DMS153 (cell line): ENCODE data around the gene C5orf63.
"Not testable (repeated sequence)": the region's sequence is repeated elsewhere in the genome, so short reads cannot be mapped to it uniquely, and the experiment has no call there.

Experiments
- DNase-seq: peaks from one replicate; lab custom pipeline; 2025; lab: John Stamatoyannopoulos, UW

C5orf63 gene

DNA sequence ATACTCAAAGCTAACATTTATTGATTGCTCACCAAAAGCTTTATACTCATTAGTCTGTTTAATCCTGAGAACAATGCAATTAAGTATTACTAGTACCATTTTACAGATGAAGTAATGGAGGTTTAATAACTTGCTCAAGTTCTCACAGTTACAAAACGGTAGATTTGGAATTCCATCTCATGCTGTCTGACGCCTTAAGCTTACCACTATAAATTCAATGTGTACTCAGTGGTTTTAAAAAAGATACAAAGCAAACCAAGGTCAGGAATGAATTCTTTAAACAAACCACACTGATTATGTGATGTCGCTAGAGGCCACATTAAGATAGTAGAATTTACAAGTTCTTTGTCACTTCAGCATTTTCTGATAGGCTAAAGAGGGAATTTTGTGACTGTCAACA, 1.2 kb upstream of the C5orf63 start:
- DNase-seq = no peak

DNA sequence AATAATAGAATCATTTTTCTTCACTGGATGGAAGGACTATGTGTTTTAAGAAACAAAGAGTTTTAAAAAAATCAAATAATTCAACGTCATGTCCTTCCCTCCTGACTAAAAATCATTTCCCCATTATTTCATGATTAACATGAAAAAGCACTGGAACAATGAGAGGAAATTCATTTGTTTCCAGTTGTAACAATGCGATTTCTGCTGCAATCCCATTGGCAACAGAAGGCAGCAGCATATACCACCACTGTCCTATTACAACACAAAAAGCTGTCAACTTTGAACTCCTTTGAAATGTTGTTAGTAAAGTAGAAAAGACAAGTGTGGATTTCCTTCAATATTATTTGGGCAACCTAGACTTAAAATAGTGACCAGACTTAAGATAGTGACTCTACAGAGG, 3.1 kb downstream of the C5orf63 start:
- no peak for DNase-seq

DNA sequence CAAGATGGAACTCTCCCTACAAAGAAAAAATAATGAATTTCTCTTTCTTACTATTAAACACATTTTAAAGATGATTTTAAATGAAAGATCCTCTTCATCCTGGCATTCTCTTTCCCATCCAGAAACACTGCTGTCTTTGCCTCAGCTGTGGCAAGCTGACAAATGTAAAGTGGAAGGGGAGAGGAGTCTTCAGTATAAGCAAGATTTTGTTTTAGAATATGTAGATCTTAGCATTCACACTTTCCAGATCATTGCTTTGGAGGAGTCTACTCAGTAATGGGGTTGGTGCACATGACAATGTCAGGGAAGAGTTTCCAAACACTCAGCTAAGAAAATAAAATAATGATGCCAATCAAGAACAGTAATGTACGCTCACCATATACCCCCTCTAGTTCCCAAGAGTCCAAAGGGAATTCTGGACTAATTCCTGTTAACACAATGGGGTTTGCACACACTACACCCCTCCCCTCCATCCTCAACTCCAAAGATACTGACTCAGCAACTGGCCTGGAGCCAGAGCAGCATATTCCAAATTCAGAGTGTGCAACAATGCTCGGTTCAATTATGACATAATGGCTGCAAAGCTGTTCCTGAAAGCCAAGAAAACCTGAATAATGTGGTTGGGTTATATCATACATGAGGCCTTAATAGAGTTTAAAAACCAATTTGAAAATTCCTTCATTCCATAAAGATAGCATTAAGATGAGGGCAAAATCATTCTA, 4.6 kb downstream of the C5orf63 start:
- DNase-seq = no peak

DNA sequence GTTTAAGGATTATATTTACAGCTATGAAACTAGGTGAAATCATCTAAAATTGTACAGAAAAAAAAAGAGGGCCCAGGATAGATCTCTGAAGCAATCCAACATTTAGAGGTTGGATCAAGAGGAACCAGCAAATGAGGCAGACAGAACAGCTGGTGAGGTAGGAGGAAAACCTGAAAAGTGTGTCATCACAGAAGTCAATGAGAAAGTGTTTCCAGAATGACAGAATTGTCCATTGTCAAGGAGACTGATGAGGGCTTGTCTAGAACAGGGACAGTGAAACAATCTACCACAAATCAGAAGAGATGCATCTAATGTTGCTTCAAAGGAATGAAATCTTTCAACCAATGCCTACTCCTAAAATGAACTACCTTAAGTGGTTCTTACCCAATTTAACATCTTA, 6.6 kb downstream of the C5orf63 start:
- no peak for DNase-seq

DNA sequence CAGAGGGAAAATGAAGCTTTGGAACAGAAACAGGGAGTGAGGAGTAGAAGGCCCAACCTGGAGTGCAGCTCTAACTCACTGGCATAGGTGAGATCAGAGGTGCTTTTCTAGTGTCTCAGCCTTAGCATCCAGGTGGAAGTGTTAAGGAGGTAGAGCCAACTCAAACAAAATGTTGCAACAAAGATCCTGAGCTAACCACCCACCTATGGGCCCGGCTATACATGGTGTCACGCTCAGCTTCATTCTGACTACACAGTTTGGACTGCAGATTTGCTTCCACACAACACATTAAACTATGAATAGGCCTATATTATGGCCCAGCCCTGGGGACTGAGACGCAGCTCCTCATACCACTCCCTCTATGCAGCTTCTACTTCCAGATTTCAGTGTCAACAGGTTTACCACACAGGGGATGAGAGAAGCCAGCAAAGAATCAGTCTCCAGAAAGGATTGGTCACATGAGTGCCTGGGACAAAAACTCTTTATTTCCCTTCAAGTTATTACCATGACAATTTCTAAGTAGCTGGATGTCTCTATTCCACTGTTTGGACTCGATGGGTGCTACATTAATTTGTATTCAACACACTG, 9.0 kb downstream of the C5orf63 start:
- DNase-seq = no peak

DNA sequence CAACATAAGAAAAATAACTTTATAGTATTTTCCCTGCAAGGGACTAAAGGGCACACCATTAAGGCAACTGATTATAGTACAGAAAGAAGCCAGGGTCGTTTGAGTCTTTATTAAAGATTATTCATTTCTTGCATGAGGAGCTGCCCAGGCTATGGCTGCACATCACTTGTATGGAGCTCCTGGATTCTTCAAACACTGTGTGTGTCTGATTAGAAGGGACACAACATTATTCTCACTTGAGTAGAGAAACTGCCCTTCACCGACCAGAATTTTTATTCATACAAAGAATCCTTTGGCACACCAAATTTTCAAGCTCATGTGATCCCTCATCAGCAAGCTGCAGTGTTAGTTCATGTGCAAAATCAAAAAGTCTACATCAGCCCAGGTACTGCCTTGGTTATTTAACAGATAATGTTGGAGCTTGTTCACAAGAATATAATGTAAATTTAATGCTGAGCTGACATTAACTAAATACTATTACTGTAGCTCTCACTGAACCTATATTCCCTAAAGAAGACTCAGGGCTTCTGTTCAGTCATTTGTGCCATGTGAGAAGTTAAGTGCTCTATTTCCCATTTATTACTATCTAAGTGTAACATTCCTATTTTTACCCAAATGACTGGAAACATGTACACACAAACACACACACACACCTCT, 9.9 kb downstream of the C5orf63 start:
- no peak for DNase-seq

DNA sequence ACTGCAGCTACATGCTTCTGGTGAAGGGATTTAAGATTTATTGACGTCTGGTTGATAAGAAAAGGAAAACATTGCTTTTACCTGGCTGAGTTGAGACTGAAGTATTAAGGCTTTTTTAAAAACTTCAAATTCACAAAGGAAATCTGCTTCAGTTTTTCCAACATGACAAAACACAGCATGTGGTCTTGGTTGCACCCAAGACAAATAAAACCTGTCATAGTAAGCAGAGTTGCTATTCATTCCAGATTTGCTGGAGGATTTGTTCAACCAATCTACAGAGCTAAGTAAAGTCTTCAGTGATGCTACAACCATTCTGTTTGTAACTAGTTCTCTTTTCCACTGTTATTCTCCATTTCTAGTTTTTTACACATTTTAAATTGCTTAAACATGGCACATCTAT, 11.3 kb downstream of the C5orf63 start:
- DNase-seq = no peak

DNA sequence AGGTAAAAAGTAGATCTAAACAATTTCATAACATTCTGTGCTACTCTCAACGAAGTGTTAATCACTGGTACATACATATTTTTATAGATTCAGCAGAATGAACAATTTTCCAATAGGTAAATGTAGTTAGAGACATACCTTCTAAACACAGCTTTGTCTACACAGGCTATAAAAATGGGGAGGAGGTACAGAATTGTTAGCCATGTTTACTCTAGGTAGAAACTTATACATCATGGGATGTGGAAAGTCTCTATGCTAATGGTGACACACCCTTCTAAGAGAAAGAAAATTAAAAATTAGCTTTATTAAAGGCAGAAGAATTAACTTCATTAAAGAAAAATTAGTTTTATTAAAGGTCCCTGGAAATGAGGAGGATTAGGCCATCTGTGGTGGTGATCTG, 11.8 kb downstream of the C5orf63 start:
- no peak for DNase-seq

DNA sequence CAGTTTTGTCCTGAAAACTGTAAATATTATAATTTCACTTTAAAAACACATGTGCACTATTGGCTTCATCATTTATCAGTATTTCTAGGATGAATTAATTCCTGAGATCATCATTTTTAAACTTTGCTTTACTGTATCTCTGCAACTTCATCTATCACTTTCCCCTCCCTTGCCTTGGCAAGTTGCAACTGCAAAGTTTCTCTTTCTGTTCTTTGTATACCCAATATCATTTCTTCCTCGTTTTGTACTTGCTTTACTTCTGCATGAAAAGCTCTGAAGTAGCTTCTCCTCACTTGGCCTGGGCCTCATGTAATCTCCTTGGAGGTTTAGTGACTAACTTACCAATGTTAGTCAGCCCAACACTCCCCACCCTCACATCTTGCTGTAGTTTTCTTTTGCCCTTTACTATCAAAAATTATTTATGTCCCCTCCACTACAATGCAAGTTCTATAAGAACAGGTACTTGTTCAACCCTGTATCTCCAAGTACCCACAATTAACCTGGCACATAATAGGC, 12.8 kb downstream of the C5orf63 start:
- no peak for DNase-seq

DNA sequence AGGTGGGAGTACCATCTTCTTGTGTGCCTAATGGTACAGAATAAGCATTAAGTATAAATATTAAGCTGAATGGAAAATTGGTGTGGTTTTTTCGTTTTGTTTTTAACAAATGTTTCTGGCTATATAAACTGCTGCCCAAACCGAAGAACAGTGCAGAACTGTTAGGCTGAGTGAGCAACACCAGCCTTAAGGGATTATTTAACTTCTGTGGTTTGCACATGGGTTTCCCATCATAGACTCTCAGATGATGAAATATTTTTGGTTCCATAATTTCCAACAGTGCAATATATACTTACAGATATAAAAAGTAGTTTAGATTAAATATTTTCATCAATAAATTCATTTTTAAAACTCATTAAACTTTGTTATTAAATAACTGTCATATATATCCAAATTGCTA, 16.4 kb downstream of the C5orf63 start:
- DNase-seq = no peak

DNA sequence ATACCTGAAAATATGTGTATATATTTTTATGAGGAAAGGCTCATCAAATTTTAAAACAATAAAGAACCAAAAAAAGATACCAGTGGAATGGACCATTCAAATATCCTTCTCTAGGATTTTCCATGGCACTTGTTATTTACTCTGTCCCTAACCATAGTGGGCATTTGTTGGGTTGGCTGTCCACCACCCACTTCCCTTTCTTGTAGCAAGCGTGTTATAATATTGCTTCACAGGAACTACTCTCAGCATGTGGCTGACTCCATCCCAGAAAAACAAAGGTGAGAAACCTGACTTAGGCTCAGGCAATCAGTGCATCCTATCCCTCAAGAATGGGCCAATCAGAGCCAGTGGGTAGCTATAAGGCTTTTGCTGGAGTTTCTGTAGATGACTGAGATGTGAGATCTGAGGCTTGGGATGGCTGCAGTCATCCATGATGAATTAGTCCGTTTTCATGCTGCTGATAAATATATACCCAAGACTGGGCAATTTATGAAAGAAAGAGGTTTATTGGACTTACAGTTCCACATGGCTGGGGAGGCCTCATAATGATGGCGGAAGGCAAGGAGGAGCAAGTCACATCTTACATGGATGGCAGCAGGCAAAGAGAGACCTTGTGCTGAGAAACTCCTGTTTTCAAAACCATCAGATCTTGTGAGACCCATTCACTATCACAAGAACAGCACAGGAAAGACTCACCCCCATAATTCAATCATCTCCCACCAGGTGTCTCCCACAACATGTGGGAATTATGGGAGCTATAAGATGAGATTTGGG, 17.2 kb downstream of the C5orf63 start:
- DNase-seq = no peak

DNA sequence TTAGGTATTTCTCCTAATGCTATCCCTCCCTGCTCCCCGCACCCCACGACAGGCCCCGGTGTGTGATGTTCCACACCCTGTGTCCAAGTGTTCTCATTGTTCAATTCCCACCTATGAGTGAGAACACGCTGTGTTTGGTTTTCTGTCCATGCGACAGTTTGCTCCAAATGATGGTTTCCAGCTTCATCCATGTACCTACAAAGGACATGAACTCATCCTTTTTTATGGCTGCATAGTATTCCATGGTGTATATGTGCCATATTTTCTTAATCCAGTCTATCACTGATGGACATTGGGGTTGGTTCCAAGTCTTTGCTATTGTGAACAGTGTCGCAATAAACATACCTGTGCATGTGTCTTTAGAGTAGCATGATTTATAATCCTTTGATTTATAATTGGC, 19.8 kb downstream of the C5orf63 start:
- not testable (repeated sequence) for DNase-seq

DNA sequence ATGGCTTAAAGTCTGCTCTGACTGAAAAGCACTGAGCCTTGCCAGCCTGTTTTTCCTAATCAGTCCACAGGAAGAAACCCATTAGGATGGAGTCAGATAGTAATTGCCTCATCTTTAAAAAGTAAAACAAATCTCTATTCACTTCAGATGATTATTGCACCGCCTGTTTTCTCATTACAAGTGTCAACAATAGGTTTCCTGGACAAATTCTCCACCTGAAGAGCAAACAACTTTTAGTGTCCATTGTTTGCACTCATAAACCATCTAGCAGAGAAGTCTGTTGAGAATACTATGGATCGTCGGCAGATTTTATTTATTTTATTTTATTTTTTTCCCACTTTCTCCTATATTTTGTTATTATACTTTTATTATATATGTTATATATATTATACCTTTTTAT, 20.3 kb downstream of the C5orf63 start:
- DNase-seq = no peak

DNA sequence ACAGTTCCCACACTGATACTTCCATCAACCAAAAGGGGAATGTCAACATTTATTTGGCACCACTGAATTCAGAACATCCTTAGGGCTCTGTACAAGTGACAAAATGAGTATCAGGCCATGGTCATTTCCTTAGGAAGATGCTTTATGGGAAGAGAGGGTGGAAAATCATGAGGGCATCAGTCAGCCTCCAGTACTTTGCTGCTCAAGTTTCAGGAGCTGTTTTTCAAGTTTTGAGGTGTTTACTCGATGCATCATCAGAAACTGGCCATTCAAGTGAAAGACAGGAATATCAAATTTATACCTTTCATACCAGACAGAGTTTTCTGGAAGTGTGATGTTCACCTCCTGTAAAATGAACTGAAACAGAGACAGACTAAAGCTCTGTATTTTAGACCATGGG, 21.7 kb downstream of the C5orf63 start:
- DNase-seq = no peak

DNA sequence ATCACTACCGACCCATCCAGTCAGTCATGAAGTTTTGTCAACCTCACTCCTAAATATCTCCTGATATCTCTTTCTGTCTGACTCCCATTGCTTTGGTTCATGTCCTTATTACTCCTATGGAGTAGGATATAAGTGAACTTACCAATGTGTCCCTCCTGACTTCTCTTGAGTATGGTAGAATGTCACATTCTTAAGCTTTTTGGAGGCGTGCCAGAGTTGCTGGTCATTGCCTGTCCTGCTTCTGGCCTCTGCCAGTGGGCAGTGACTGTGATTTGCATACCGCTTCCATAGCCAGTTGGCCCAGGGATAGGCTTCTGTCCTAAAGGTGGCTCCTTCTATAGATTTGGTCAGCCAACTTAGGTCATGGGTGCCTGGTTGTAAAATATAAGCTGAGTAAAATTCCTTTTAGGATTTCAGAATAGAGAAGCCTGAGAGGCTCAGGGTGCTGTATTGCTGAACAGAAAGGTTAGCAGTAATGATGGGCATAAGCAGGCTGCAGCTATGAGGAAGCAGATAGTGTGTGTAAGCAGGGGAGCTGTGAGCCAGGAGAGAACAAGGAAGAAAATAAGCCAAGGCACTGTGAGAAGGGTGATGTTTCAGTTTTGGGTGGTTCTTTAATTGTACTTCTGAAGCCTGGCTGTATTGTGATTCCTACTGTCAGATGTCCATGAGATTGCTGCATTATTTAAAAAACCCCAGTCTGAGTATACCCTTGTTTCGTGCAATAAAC, 26.8 kb downstream of the C5orf63 start:
- DNase-seq = no peak

DNA sequence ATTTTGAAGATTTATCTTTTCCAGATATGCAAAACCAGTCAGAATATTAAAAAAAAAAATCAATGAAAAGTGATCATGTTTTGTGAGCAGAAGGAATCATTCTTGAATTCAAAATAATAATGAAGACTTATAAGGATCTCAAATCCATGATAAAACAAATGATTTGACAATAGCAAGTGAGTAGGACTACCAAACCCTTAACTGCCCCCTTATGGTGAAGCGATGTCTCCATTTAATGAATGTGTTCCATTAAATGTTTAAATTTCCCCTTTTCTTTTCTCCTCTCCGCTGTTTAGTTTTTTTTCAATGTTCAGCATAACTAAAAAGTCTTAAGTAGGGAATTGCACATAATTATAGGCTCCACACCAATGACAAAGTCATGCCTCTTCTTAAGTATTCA, 30.7 kb downstream of the C5orf63 start:
- no peak for DNase-seq

DNA sequence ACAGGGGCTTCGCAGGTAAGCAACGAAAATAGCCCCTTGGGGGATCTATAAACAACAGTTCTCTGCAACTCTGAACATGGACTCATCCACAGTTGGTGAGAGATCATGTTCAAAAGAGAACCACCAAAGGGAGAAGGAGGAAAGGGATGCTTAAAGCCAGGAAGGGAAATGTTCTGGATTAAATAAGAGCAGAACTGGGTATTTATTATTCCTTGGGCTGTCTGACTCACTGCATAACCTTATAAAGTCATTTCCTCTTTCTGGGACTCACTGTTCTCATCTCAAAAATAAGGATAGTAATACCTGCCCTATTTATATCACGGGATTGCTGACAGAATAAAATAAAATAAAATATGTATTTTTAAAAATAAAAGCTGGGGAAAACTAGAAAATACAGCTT, 31.7 kb downstream of the C5orf63 start:
- no peak for DNase-seq

DNA sequence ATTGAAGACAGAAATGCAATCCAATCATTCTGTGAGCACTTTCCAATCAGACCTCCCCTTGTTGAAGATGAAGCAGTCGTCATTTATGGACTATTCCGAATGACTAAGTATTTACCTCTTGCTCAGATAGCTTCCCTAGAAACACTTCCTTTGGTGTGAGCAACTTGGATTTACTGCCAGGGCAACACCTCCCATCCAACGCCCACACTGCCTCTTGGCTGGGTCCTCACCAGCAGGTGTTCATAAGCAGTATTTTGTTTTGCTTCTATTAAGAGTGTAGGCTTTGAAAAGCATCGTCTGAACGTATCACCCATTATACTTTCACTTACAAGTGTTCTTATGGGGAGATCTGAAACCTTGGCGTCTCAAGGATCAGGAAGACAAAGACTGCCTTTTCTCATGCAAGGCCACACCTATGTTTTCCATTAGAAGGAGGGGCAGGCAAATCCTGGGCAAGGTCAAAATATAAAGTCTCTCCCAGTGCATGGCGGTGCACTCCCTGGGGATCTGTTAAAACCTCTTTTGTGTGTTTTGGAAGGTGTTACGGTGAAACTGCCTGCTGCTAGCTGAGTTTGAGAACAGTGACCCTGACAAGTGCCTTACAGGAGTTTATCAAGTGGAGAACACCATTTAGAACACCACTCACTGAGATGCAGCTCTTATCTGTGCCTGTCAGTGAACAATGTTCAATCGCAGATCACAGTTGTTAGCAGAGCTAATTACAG, 32.3 kb downstream of the C5orf63 start:
- peak; percentile 74 for DNase-seq

DNA sequence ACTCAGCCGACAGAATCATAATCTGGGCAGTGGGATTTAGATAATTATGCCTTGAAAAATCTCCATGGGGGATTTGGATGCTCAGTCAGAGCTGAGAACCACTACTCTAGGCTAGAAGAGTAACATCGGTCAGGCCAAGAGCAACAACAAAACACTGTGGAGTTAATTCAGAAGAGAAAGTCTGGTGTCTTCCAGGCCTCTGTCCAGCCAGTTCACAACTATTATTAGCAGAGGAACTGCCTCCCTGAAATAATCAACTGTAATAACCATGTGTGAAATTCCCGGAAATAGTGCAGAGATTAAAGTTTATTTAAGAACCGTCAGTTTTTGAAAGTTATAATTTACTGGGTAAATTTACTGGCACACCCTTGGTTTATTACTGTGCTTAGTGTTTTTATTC, 34.8 kb downstream of the C5orf63 start:
- DNase-seq = no peak

DNA sequence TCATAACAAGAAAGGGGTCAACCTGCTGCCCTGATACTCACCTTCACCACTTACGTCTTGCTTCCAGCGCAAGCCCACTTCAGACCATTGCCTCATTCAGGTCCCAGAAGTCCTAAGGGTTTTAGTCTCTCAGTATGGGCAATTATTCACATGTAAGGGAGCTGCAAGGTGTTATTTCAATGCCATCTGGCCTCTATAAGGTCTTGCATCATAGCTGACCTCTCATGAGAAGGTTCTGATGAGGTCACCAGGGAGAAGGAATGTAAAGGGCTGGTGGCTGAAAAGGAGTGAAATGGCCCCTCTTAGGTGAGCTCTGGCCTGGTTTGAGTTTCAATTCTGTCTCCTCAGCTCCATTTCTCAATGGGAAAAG, 41.5 kb downstream of the C5orf63 start:
- no peak for DNase-seq

DNA sequence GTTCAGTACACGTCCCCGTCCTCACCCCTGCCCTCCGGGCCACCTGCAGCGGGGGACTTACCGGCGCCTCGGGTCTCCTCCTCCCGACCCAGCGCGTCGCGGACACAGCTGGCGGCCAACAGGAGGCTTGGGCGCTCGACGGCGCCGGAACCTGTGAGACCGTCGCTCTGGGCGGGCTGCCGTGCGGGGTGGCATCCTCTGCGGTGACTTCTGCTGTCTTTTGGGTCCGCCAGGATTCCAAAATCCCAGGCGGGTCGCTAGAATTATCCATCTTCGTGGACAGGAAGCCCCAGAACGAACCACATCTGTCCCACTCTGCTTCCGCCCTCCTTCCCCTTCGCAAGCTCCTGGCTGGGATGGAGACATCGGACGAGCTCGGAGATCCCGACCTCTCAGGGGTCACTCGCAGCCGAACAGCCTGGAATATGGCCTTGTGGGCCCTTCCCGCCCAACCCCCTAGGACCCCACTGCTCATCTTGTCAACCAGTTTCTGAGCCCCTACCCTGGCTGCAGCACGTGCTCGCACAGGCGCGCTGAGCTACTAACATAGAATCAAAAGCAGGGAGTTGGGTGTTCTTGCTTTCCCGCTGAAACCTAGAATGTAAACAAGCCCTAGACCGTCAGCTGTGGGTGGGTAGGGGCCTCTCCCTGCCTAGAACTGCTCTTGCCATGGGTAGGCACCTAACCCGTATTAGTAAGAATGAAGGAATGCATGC, 42.0 kb downstream of the C5orf63 start:
- no peak for DNase-seq
